ENCODE data around the gene ZMAT2.
"Not testable (repeated sequence)": the region's sequence is repeated elsewhere in the genome, so short reads cannot be mapped to it uniquely, and the experiment has no call there.

Gene ZMAT2

GRCh38 chr5:140694276-140694675 lies 6.0 kb upstream of the ZMAT2 start:
- peaks cover 8% of the 10 kb centered on the region for H3K4me1 ChIP-seq (ENCODE audit: control insufficient read depth, insufficient read depth, low read depth, low read length)
- H3K27ac ChIP-seq (ENCODE audit: low read length, poor library complexity, severe bottlenecking), result no peak overlapping the region
- H3K9ac ChIP-seq (ENCODE audit: low read length), result no peak overlapping the region
- WGBS, result 97% methylated on average over 5 of the region's 5 CpGs
- no peak for DNase-seq
- H3K36me3 ChIP-seq (ENCODE audit: control insufficient read depth in 1 of 2, insufficient read depth in 2 of 2, low read depth in 1 of 2, low read length in 2 of 2), result peaks cover 31 to 67% of the 10 kb centered on the region in 2 experiments
- no peaks in the 10 kb centered on the region for H3K27me3 ChIP-seq (ENCODE audit: control insufficient read depth in 1 of 2, insufficient read depth in 1 of 2, low read length in 2 of 2)
- no peaks in the 10 kb centered on the region for H3K9me3 ChIP-seq (ENCODE audit: control insufficient read depth, low read length)
- no peak overlapping the region for H2BK15ac ChIP-seq (ENCODE audit: low read depth, poor library complexity, severe bottlenecking)
- H4K8ac ChIP-seq (ENCODE audit: low read length), result no peak overlapping the region
- no peak overlapping the region for H3K18ac ChIP-seq (ENCODE audit: low read depth in 1 of 2, low read length in 2 of 2)
- no peak overlapping the region for H2BK120ac ChIP-seq (ENCODE audit: low read depth, low read length)
- no peak overlapping the region for H2AK5ac ChIP-seq (ENCODE audit: low read length, severe bottlenecking)
- H3K14ac ChIP-seq (ENCODE audit: low read length in 2 of 2), result no peak overlapping the region
- no peak overlapping the region for H3K23ac ChIP-seq (ENCODE audit: low read length in 2 of 2)
- no peak overlapping the region for H3K4ac ChIP-seq (ENCODE audit: low read depth in 1 of 2, low read length in 2 of 2)
- H2BK5ac ChIP-seq (ENCODE audit: low read depth, low read length, poor library complexity, severe bottlenecking), result no peak overlapping the region
- no peak overlapping the region for H2BK12ac ChIP-seq (ENCODE audit: low read length in 2 of 2)
- H3K4me2 ChIP-seq (ENCODE audit: low read length, poor library complexity, severe bottlenecking), result no peak overlapping the region
- H4K91ac ChIP-seq (ENCODE audit: low read length), result no peak overlapping the region
- peaks cover 26% of the 10 kb centered on the region for H3K79me1 ChIP-seq (replicated peaks; ENCODE audit: low read length, poor library complexity, severe bottlenecking)
- no peak overlapping the region for H2AFZ ChIP-seq (ENCODE audit: low read depth, low read length)
- no peak overlapping the region for H3K4me3 ChIP-seq (ENCODE audit: insufficient read depth in 1 of 2, low read depth in 1 of 2, low read length in 2 of 2)

GRCh38 chr5:140696891-140697492 lies 3.3 kb upstream of the ZMAT2 start:
- Histone ChIP-seq H4K8ac (ENCODE audit: low read length) (no peak overlapping the region), H3K4me1 (ENCODE audit: control insufficient read depth, insufficient read depth, low read depth, low read length) (peaks cover 8% of the 10 kb centered on the region), H3K36me3 (ENCODE audit: control insufficient read depth in 1 of 2, insufficient read depth in 2 of 2, low read depth in 1 of 2, low read length in 2 of 2) (peaks cover 31 to 79% of the 10 kb centered on the region in 2 experiments), H4K91ac (ENCODE audit: low read length) (no peak overlapping the region), H3K18ac (ENCODE audit: low read depth in 1 of 2, low read length in 2 of 2) (no peak overlapping the region), H3K9me3 (ENCODE audit: control insufficient read depth, low read length) (no peaks in the 10 kb centered on the region), H2AFZ (ENCODE audit: low read depth, low read length) (no peak overlapping the region), H2BK15ac (ENCODE audit: low read depth, poor library complexity, severe bottlenecking) (no peak overlapping the region), H3K4ac (ENCODE audit: low read depth in 1 of 2, low read length in 2 of 2) (no peak overlapping the region), H3K14ac (ENCODE audit: low read length in 2 of 2) (no peak overlapping the region), H3K9ac (ENCODE audit: low read length) (no peak overlapping the region), H2BK120ac (ENCODE audit: low read depth, low read length) (no peak overlapping the region), H3K27ac (ENCODE audit: low read length, poor library complexity, severe bottlenecking) (no peak overlapping the region), H3K27me3 (ENCODE audit: control insufficient read depth in 1 of 2, insufficient read depth in 1 of 2, low read length in 2 of 2) (no peaks in the 10 kb centered on the region), H3K4me2 (ENCODE audit: low read length, poor library complexity, severe bottlenecking) (no peak overlapping the region), H2AK5ac (ENCODE audit: low read length, severe bottlenecking) (no peak overlapping the region), H3K79me1 (replicated peaks; ENCODE audit: low read length, poor library complexity, severe bottlenecking) (peaks cover 27% of the 10 kb centered on the region), H2BK5ac (ENCODE audit: low read depth, low read length, poor library complexity, severe bottlenecking) (no peak overlapping the region), H2BK12ac (ENCODE audit: low read length in 2 of 2) (no peak overlapping the region), H3K23ac (ENCODE audit: low read length in 2 of 2) (no peak overlapping the region), H3K4me3 (ENCODE audit: insufficient read depth in 1 of 2, low read depth in 1 of 2, low read length in 2 of 2) (no peak overlapping the region)
- 89% methylated on average over 4 of the region's 4 CpGs for WGBS
- no peak for DNase-seq

GRCh38 chr5:140707812-140708211 lies 7.6 kb downstream of the ZMAT2 start:
- no peak overlapping the region for H3K4me2 ChIP-seq (ENCODE audit: low read length, poor library complexity, severe bottlenecking)
- H2AFZ ChIP-seq (ENCODE audit: low read depth, low read length), result no peak overlapping the region
- no peaks in the 10 kb centered on the region for H3K27me3 ChIP-seq (ENCODE audit: control insufficient read depth in 1 of 2, insufficient read depth in 1 of 2, low read length in 2 of 2)
- H3K79me1 ChIP-seq (replicated peaks; ENCODE audit: low read length, poor library complexity, severe bottlenecking), result peaks cover 10% of the 10 kb centered on the region
- H2BK12ac ChIP-seq (ENCODE audit: low read length in 2 of 2), result no peak overlapping the region
- no peak overlapping the region for H3K9ac ChIP-seq (ENCODE audit: low read length)
- no peak overlapping the region for H2AK5ac ChIP-seq (ENCODE audit: low read length, severe bottlenecking)
- H3K4me1 ChIP-seq (ENCODE audit: control insufficient read depth, insufficient read depth, low read depth, low read length), result no peaks in the 10 kb centered on the region
- H2BK120ac ChIP-seq (ENCODE audit: low read depth, low read length), result no peak overlapping the region
- H3K27ac ChIP-seq (ENCODE audit: low read length, poor library complexity, severe bottlenecking), result no peak overlapping the region
- no peak overlapping the region for H2BK15ac ChIP-seq (ENCODE audit: low read depth, poor library complexity, severe bottlenecking)
- H4K8ac ChIP-seq (ENCODE audit: low read length), result no peak overlapping the region
- no peak overlapping the region for H3K4me3 ChIP-seq (ENCODE audit: insufficient read depth in 1 of 2, low read depth in 1 of 2, low read length in 2 of 2)
- H3K18ac ChIP-seq (ENCODE audit: low read depth in 1 of 2, low read length in 2 of 2), result no peak overlapping the region
- 100% methylated on average over 2 of the region's 4 CpGs for WGBS
- no peak for DNase-seq
- H3K23ac ChIP-seq (ENCODE audit: low read length in 2 of 2), result no peak overlapping the region
- no peak overlapping the region for H2BK5ac ChIP-seq (ENCODE audit: low read depth, low read length, poor library complexity, severe bottlenecking)
- H4K91ac ChIP-seq (ENCODE audit: low read length), result no peak overlapping the region
- H3K14ac ChIP-seq (ENCODE audit: low read length in 2 of 2), result no peak overlapping the region
- no peaks in the 10 kb centered on the region for H3K9me3 ChIP-seq (ENCODE audit: control insufficient read depth, low read length)
- peaks cover 20 to 50% of the 10 kb centered on the region in 2 experiments for H3K36me3 ChIP-seq (ENCODE audit: control insufficient read depth in 1 of 2, insufficient read depth in 2 of 2, low read depth in 1 of 2, low read length in 2 of 2)
- H3K4ac ChIP-seq (ENCODE audit: low read depth in 1 of 2, low read length in 2 of 2), result no peak overlapping the region

- not testable (repeated sequence) for H2BK15ac ChIP-seq (ENCODE audit: low read depth, poor library complexity, severe bottlenecking); H2AFZ ChIP-seq (ENCODE audit: low read depth, low read length); H3K4ac ChIP-seq (ENCODE audit: low read depth in 1 of 2, low read length in 2 of 2); H3K4me1 ChIP-seq (ENCODE audit: control insufficient read depth, insufficient read depth, low read depth, low read length); H3K27me3 ChIP-seq (ENCODE audit: control insufficient read depth in 1 of 2, insufficient read depth in 1 of 2, low read length in 2 of 2); H3K27ac ChIP-seq (ENCODE audit: low read length, poor library complexity, severe bottlenecking); H3K4me2 ChIP-seq (ENCODE audit: low read length, poor library complexity, severe bottlenecking); H3K23ac ChIP-seq (ENCODE audit: low read length in 2 of 2); H3K79me1 ChIP-seq (replicated peaks; ENCODE audit: low read length, poor library complexity, severe bottlenecking); H3K9me3 ChIP-seq (ENCODE audit: control insufficient read depth, low read length); H3K9ac ChIP-seq (ENCODE audit: low read length); H3K4me3 ChIP-seq (ENCODE audit: insufficient read depth in 1 of 2, low read depth in 1 of 2, low read length in 2 of 2); DNase-seq; H2BK5ac ChIP-seq (ENCODE audit: low read depth, low read length, poor library complexity, severe bottlenecking); H3K18ac ChIP-seq (ENCODE audit: low read depth in 1 of 2, low read length in 2 of 2); H2AK5ac ChIP-seq (ENCODE audit: low read length, severe bottlenecking); H2BK12ac ChIP-seq (ENCODE audit: low read length in 2 of 2); H4K91ac ChIP-seq (ENCODE audit: low read length); H3K14ac ChIP-seq (ENCODE audit: low read length in 2 of 2); H2BK120ac ChIP-seq (ENCODE audit: low read depth, low read length); H4K8ac ChIP-seq (ENCODE audit: low read length)
- 96% methylated on average over 9 of the region's 9 CpGs for WGBS
- peaks cover 17 to 41% of the 10 kb centered on the region in 2 experiments for H3K36me3 ChIP-seq (ENCODE audit: control insufficient read depth in 1 of 2, insufficient read depth in 2 of 2, low read depth in 1 of 2, low read length in 2 of 2)
Observed at GRCh38 chr5:140708787-140709186, 8.5 kb downstream of the ZMAT2 start.

Data from mesenchymal stem cell (in vitro differentiated cells and primary cell).